ENCODE measurements around the gene PALM.

The PALM gene

GRCh38 chr19:768424-768823, 59.7 kb downstream of the PALM start:
- no peak overlapping the region for H3K4me3 Mint-ChIP-seq
- H3K36me3 Mint-ChIP-seq = no peaks in the 10 kb centered on the region
- H3K27ac Mint-ChIP-seq = no peak overlapping the region
- H3K4me1 Mint-ChIP-seq = peaks cover 4% of the 10 kb centered on the region
- H3K27me3 Mint-ChIP-seq = peaks cover 3% of the 10 kb centered on the region
- H3K9me3 Mint-ChIP-seq = no peaks in the 10 kb centered on the region

GRCh38 chr19:769616-770015, 60.9 kb downstream of the PALM start:
- Mint-ChIP-seq H3K27ac (no peak overlapping the region), H3K36me3 (no peaks in the 10 kb centered on the region), H3K4me1 (peaks cover 4% of the 10 kb centered on the region), H3K9me3 (no peaks in the 10 kb centered on the region), H3K4me3 (no peak overlapping the region), H3K27me3 (peaks cover 3% of the 10 kb centered on the region)

GRCh38 chr19:771332-771785, 62.6 kb downstream of the PALM start:
- Mint-ChIP-seq H3K27ac (no peak overlapping the region), H3K4me1 (peaks cover 4% of the 10 kb centered on the region), H3K4me3 (no peak overlapping the region), H3K36me3 (no peaks in the 10 kb centered on the region), H3K27me3 (peaks cover 3% of the 10 kb centered on the region), H3K9me3 (no peaks in the 10 kb centered on the region)

- peaks cover 4% of the 10 kb centered on the region for H3K4me1 Mint-ChIP-seq
- peak overlapping the region; percentile 26 for H3K27ac Mint-ChIP-seq
- no peak overlapping the region for H3K4me3 Mint-ChIP-seq
- peaks cover 3% of the 10 kb centered on the region for H3K27me3 Mint-ChIP-seq
- no peaks in the 10 kb centered on the region for H3K36me3 Mint-ChIP-seq
- H3K9me3 Mint-ChIP-seq = no peaks in the 10 kb centered on the region
Observed at GRCh38 chr19:772063-772462, 63.3 kb downstream of the PALM start.

GRCh38 chr19:772730-773436, 64.1 kb downstream of the PALM start:
- Mint-ChIP-seq H3K36me3 (no peaks in the 10 kb centered on the region), H3K4me1 (peaks cover 4% of the 10 kb centered on the region), H3K27ac (no peak overlapping the region), H3K9me3 (no peaks in the 10 kb centered on the region), H3K27me3 (peaks cover 3% of the 10 kb centered on the region), H3K4me3 (no peak overlapping the region)

- Mint-ChIP-seq H3K4me3 (no peak overlapping the region), H3K36me3 (no peaks in the 10 kb centered on the region), H3K9me3 (no peaks in the 10 kb centered on the region), H3K4me1 (no peaks in the 10 kb centered on the region), H3K27ac (no peak overlapping the region), H3K27me3 (no peaks in the 10 kb centered on the region)
Observed at GRCh38 chr19:776549-776948, 67.8 kb downstream of the PALM start.

- Mint-ChIP-seq H3K9me3 (no peaks in the 10 kb centered on the region), H3K27me3 (no peaks in the 10 kb centered on the region), H3K36me3 (no peaks in the 10 kb centered on the region), H3K4me3 (no peak overlapping the region), H3K27ac (no peak overlapping the region), H3K4me1 (no peaks in the 10 kb centered on the region)
Observed at GRCh38 chr19:778910-779653, 70.3 kb downstream of the PALM start.

- Mint-ChIP-seq H3K4me3 (no peak overlapping the region), H3K4me1 (no peaks in the 10 kb centered on the region), H3K36me3 (no peaks in the 10 kb centered on the region), H3K27me3 (no peaks in the 10 kb centered on the region), H3K9me3 (no peaks in the 10 kb centered on the region), H3K27ac (no peak overlapping the region)
Observed at GRCh38 chr19:780935-781334, 72.2 kb downstream of the PALM start.

GRCh38 chr19:781800-782184, 73.1 kb downstream of the PALM start:
- Mint-ChIP-seq H3K4me1 (no peaks in the 10 kb centered on the region), H3K27ac (no peak overlapping the region), H3K27me3 (no peaks in the 10 kb centered on the region), H3K36me3 (no peaks in the 10 kb centered on the region), H3K4me3 (no peak overlapping the region), H3K9me3 (no peaks in the 10 kb centered on the region)

- Mint-ChIP-seq H3K36me3 (no peaks in the 10 kb centered on the region), H3K9me3 (no peaks in the 10 kb centered on the region)
Observed at GRCh38 chr19:782185-782877, 73.6 kb downstream of the PALM start.

GRCh38 chr19:782878-783668, 74.3 kb downstream of the PALM start:
- no peaks in the 10 kb centered on the region for H3K9me3 Mint-ChIP-seq
- no peaks in the 10 kb centered on the region for H3K4me1 Mint-ChIP-seq
- H3K27me3 Mint-ChIP-seq = no peaks in the 10 kb centered on the region
- H3K4me3 Mint-ChIP-seq = no peak overlapping the region
- no peak overlapping the region for H3K27ac Mint-ChIP-seq
- H3K36me3 Mint-ChIP-seq = no peaks in the 10 kb centered on the region

More at GRCh38 chr19:782185-782877, 73.6 kb downstream of the PALM start:
- Mint-ChIP-seq H3K27ac (no peak overlapping the region), H3K4me1 (no peaks in the 10 kb centered on the region), H3K27me3 (no peaks in the 10 kb centered on the region), H3K4me3 (no peak overlapping the region)

- no peaks in the 10 kb centered on the region for H3K4me1 Mint-ChIP-seq
- no peaks in the 10 kb centered on the region for H3K36me3 Mint-ChIP-seq
- no peaks in the 10 kb centered on the region for H3K9me3 Mint-ChIP-seq
- H3K4me3 Mint-ChIP-seq = no peak overlapping the region
- no peaks in the 10 kb centered on the region for H3K27me3 Mint-ChIP-seq
- no peak overlapping the region for H3K27ac Mint-ChIP-seq
Observed at GRCh38 chr19:784541-784940, 75.8 kb downstream of the PALM start.

GRCh38 chr19:787536-787935, 78.8 kb downstream of the PALM start:
- H3K4me3 Mint-ChIP-seq = no peak overlapping the region
- H3K27ac Mint-ChIP-seq = no peak overlapping the region
- H3K27me3 Mint-ChIP-seq = no peaks in the 10 kb centered on the region
- no peaks in the 10 kb centered on the region for H3K36me3 Mint-ChIP-seq
- no peaks in the 10 kb centered on the region for H3K9me3 Mint-ChIP-seq
- H3K4me1 Mint-ChIP-seq = no peaks in the 10 kb centered on the region

GRCh38 chr19:788686-788982, 79.9 kb downstream of the PALM start:
- no peak overlapping the region for H3K4me3 Mint-ChIP-seq
- no peaks in the 10 kb centered on the region for H3K4me1 Mint-ChIP-seq
- no peaks in the 10 kb centered on the region for H3K27me3 Mint-ChIP-seq
- no peaks in the 10 kb centered on the region for H3K9me3 Mint-ChIP-seq
- no peaks in the 10 kb centered on the region for H3K36me3 Mint-ChIP-seq
- no peak overlapping the region for H3K27ac Mint-ChIP-seq

GRCh38 chr19:788983-789700, 80.4 kb downstream of the PALM start:
- Mint-ChIP-seq H3K27ac (no peak overlapping the region), H3K27me3 (no peaks in the 10 kb centered on the region), H3K4me1 (no peaks in the 10 kb centered on the region), H3K9me3 (no peaks in the 10 kb centered on the region), H3K36me3 (no peaks in the 10 kb centered on the region), H3K4me3 (no peak overlapping the region)

Data from activated naive CD4-positive, alpha-beta T cell treated with anti-CD3 and anti-CD28 coated beads, Interleukin-2, amount 50 U/mL, for 24 hours (primary cell).